HepG2 (cell line): ENCODE results near the gene ATF7IP. TPM values are rescaled to one million over a fixed set of nuclear protein-coding genes. Genes with fewer than 3 reads are reported as not detected.

Experiments used
- ATAC-seq: fragments of 200-7000 bp; cut with Tn5 transposase; 3 replicates; pipeline ENCODE4 v1.9.1; 2020; ENCODE audit warnings: mild to moderate bottlenecking, moderate library complexity
- BruUV-seq: library from RNA; stranded (reverse); fragments of 400-500 nt; replicated peaks from 2 replicates; lab custom pipeline; 2021; lab: Mats Ljungman, UMichigan
- CTCF ChIA-PET: fragments of 300-600 bp; formaldehyde crosslinking; extraction: SDS; loops from one replicate; lab custom pipeline; 2021; ENCODE audit warnings: low total read pairs, inconsistent platforms, low intra/inter-chr PET ratio; lab: Yijun Ruan, JAX
- POLR2A ChIA-PET: fragments of 350-600 bp; sonication (Branson Sonifier 250); formaldehyde crosslinking; loops from one replicate; lab custom pipeline; 2020; ENCODE audit warnings: antibody characterized with exemption, inconsistent platforms; lab: Yijun Ruan, JAX
- DNase-seq: peaks from one replicate; pipeline ENCODE4 v3.0.0-alpha.2; 2015; ENCODE audit warnings: low spot score
- FAIRE-seq: peaks from 3 replicates; lab custom pipeline; 2011; peaks lifted over from hg19 to GRCh38; lab: Jason Lieb, UNC
- H2AFZ ChIP-seq: one replicate; pipeline ENCODE4 v1.6.1; 2011; ENCODE audit warnings: low read length, inconsistent platforms
- H3K27ac ChIP-seq: fragments of 300-600 bp; 3 replicates; pipeline ENCODE4 v1.8.0; 2011; ENCODE audit warnings: mixed run types, mild to moderate bottlenecking, mixed read lengths, low read length, inconsistent platforms; ENCODE audit not compliant: insufficient read depth; ENCODE audit errors: extremely low read length
- H3K27me3 ChIP-seq, 2 experiments: fragments of 200-600 bp in 1 of 2; 2 replicates in 1 of 2; 3 replicates in 1 of 2; pipeline versions ENCODE4 v1.6.0 to v1.8.0; 2011; ENCODE audit warnings: low read length in 2 of 2, mild to moderate bottlenecking in 2 of 2, moderate library complexity in 2 of 2, inconsistent platforms in 1 of 2; ENCODE audit not compliant: insufficient read depth in 2 of 2, control insufficient read depth in 1 of 2
- H3K36me3 ChIP-seq, 2 experiments: fragments of 200-600 bp in 1 of 2; replicated peaks in 1 of 2; 2 replicates in 1 of 2; 3 replicates in 1 of 2; pipeline versions ENCODE4 v1.5.1 to v1.8.0; 2011; ENCODE audit warnings: low read length in 2 of 2, inconsistent platforms in 1 of 2; ENCODE audit not compliant: insufficient read depth in 2 of 2, control insufficient read depth in 1 of 2
- H3K4me1 ChIP-seq: 2 replicates; pipeline ENCODE4 v1.5.1; 2012; ENCODE audit warnings: low read length, inconsistent platforms; ENCODE audit not compliant: insufficient read depth
- H3K4me2 ChIP-seq: 2 replicates; pipeline ENCODE4 v1.6.0; 2011; ENCODE audit warnings: low read depth, low read length, inconsistent platforms
- H3K4me3 ChIP-seq, 3 experiments: fragments of 200-600 bp in 1 of 3; sonication (generic), shearing (Covaris generic) in 1 of 3; replicated peaks in 1 of 3; 2 replicates each; pipeline ENCODE4 v1.5.1; 2011 to 2016; ENCODE audit warnings: low read length in 3 of 3, inconsistent platforms in 2 of 3, low read depth in 2 of 3, mild to moderate bottlenecking in 2 of 3, control low read depth in 1 of 3, mixed read lengths in 1 of 3; ENCODE audit not compliant: insufficient read depth in 1 of 3
- H3K79me2 ChIP-seq: one replicate; pipeline ENCODE4 v1.6.1; 2011; ENCODE audit warnings: low read length, inconsistent platforms; ENCODE audit not compliant: insufficient read depth
- H3K9ac ChIP-seq: 2 replicates; pipeline ENCODE4 v1.6.0; 2011; ENCODE audit warnings: mild to moderate bottlenecking, low read depth, low read length, inconsistent platforms; ENCODE audit not compliant: insufficient read depth
- H3K9me3 ChIP-seq: 2 replicates; pipeline ENCODE4 v1.5.1; 2012; ENCODE audit warnings: mild to moderate bottlenecking, low read length
- H4K20me1 ChIP-seq: 2 replicates; pipeline ENCODE4 v1.6.0; 2011; ENCODE audit warnings: inconsistent platforms, mild to moderate bottlenecking, low read length, moderate library complexity; ENCODE audit not compliant: insufficient read depth
- BHLHE40 ChIP-seq: IDR thresholded peaks from 2 replicates; pipeline ENCODE4 v1.6.1; 2011; ENCODE audit warnings: low read length, improper control_type of control experiment
- CAMTA2 ChIP-seq: sonication (generic); formaldehyde crosslinking; IDR thresholded peaks from 2 replicates; pipeline ENCODE4 v1.4.0; 2020; ENCODE audit warnings: mild to moderate bottlenecking, missing genetic modification reagents, borderline replicate concordance
- DNMT3B ChIP-seq: conservative IDR thresholded peaks from 2 replicates; pipeline ENCODE4 v1.6.1; 2016; ENCODE audit warnings: missing biosample characterization, control low read depth
- GMEB1 ChIP-seq: sonication (generic); formaldehyde crosslinking; IDR thresholded peaks from 2 replicates; pipeline ENCODE4 v1.5.1; 2020; ENCODE audit warnings: missing genetic modification reagents, mild to moderate bottlenecking, borderline replicate concordance
- HNRNPK ChIP-seq: fragments of 200-400 bp; formaldehyde crosslinking; IDR thresholded peaks from 2 replicates; pipeline ENCODE4 v1.6.1; 2018; ENCODE audit warnings: low read length, low read depth, moderate library complexity, mild to moderate bottlenecking; ENCODE audit not compliant: poor library complexity, severe bottlenecking
- HOXA5 ChIP-seq: sonication (generic); formaldehyde crosslinking; IDR thresholded peaks from 2 replicates; pipeline ENCODE4 v1.4.0; 2020; ENCODE audit warnings: missing genetic modification reagents
- KMT2A ChIP-seq: sonication (generic); formaldehyde crosslinking; IDR thresholded peaks from 2 replicates; pipeline ENCODE4 v1.4.0; 2020; ENCODE audit warnings: missing genetic modification reagents
- MTERF4 ChIP-seq: sonication (generic); formaldehyde crosslinking; IDR thresholded peaks from 2 replicates; pipeline ENCODE4 v1.8.0; 2023; ENCODE audit warnings: mild to moderate bottlenecking, missing genetic modification reagents
- PPARG ChIP-seq: conservative IDR thresholded peaks from 2 replicates; pipeline ENCODE4 v1.6.1; 2016; ENCODE audit warnings: missing biosample characterization, missing genetic modification reagents
- REL ChIP-seq: sonication (generic); formaldehyde crosslinking; conservative IDR thresholded peaks from 2 replicates; pipeline ENCODE4 v1.8.0; 2022; ENCODE audit warnings: mild to moderate bottlenecking, missing genetic modification reagents, moderate library complexity
- TARDBP ChIP-seq: sonication (generic); formaldehyde crosslinking; IDR thresholded peaks from 2 replicates; pipeline ENCODE4 v1.8.0; 2022; ENCODE audit warnings: mild to moderate bottlenecking, missing genetic modification reagents
- TOE1 ChIP-seq: sonication (generic); formaldehyde crosslinking; IDR thresholded peaks from 2 replicates; pipeline ENCODE4 v1.4.0; 2020; ENCODE audit warnings: mild to moderate bottlenecking, missing genetic modification reagents
- ZNF280B ChIP-seq: sonication (generic); formaldehyde crosslinking; IDR thresholded peaks from 2 replicates; pipeline ENCODE4 v1.5.0; 2020; ENCODE audit warnings: missing genetic modification reagents, mild to moderate bottlenecking, borderline replicate concordance
- ZNF44 ChIP-seq: sonication (generic); formaldehyde crosslinking; IDR thresholded peaks from 2 replicates; pipeline ENCODE4 v1.5.1; 2020; ENCODE audit warnings: mild to moderate bottlenecking, missing genetic modification reagents
- ZNF563 ChIP-seq: sonication (generic); formaldehyde crosslinking; IDR thresholded peaks from 2 replicates; pipeline ENCODE4 v1.8.0; 2022; ENCODE audit warnings: mild to moderate bottlenecking, moderate library complexity, missing genetic modification reagents
- ZNF574 ChIP-seq: sonication (generic); formaldehyde crosslinking; IDR thresholded peaks from 2 replicates; pipeline ENCODE4 v1.4.0; 2020; ENCODE audit warnings: missing genetic modification reagents
- ZNF614 ChIP-seq: IDR thresholded peaks from 2 replicates; pipeline ENCODE4 v1.6.1; 2018; ENCODE audit warnings: missing biosample characterization, missing genetic modification reagents, inconsistent platforms, borderline replicate concordance
- ZNF782 ChIP-seq: sonication (generic); formaldehyde crosslinking; IDR thresholded peaks from 2 replicates; pipeline ENCODE4 v1.4.0; 2020; ENCODE audit warnings: missing genetic modification reagents, mild to moderate bottlenecking, borderline replicate concordance
- ZNF841 ChIP-seq: sonication (generic); formaldehyde crosslinking; IDR thresholded peaks from 2 replicates; pipeline ENCODE4 v1.8.1; 2023; ENCODE audit warnings: missing genetic modification reagents, borderline replicate concordance
- WGBS: methylation state at CpG from one replicate; pipeline ENCODE4 v1.1.6; 2017; ENCODE audit warnings: low lambda C conversion rate; 5-methylcytosine and 5-hydroxymethylcytosine counted together
- in situ Hi-C: cut with HindIII; loops from 2 replicates; pipeline ENCODE4 v1.10.0; 2017; ENCODE audit warnings: low pct_unique_long_range_greater_than_20kb; ENCODE audit not compliant: extremely low pct_ligation_motif_present
- intact Hi-C: fragments of 100-400 bp; cut with micrococcal nuclease; formaldehyde crosslinking; loops from one replicate; pipeline ENCODE4 v1.10.0; 2022; ENCODE audit not compliant: unreplicated experiment
- polyA plus RNA-seq, 8 experiments: library from polyadenylated mRNA; depleted of rRNA in 3 of 8; stranded (reverse) in 7 of 8; unstranded in 1 of 8; fragments of >200 nt; fragmentation: Illumina TruSeq in 4 of 8; extraction: Trizol in 4 of 8; gene quantifications; 2 replicates each; pipeline versions ENCODE4 v1.2.1 to v1.2.3, GENCODE V29; 2011 to 2016; ENCODE audit warnings: low read depth in 4 of 8, missing spikeins in 1 of 8, mixed read lengths in 1 of 8; ENCODE audit not compliant: insufficient read depth in 1 of 8
- total RNA-seq, 5 experiments: library from RNA; depleted of rRNA; stranded (reverse); fragments of >200 nt; fragmentation: Illumina TruSeq; extraction: Trizol; gene quantifications; 2 replicates each; pipeline ENCODE4 v1.2.3, GENCODE V29; 2016; ENCODE audit warnings: low read depth in 1 of 5

The ATF7IP gene
- total and polyA plus RNA-seq, 2 of the 13 experiments (the other 11 are each of a cell fraction or from before 2014, with no cell fraction given), result 1.8 to 11.8 TPM

- Histone ChIP-seq H3K36me3 (no peaks in the 10 kb centered on the region), H3K4me2 (no peak overlapping the region), H4K20me1 (no peaks in the 10 kb centered on the region), H3K9ac (no peak overlapping the region), H3K4me1 (no peaks in the 10 kb centered on the region), H2AFZ (no peak overlapping the region), H3K79me2 (no peaks in the 10 kb centered on the region), H3K4me3 (no peak overlapping the region), H3K27me3 (peaks cover 0 to 2% of the 10 kb centered on the region in 2 experiments; a peak in 2 of 5 replicates), H3K9me3 (no peaks in the 10 kb centered on the region), H3K27ac (no peak overlapping the region)
- ATAC-seq, result no peak
- 33% methylated on average over 4 of the region's 4 CpGs for WGBS
- in situ Hi-C loops (no loop called here), intact Hi-C loops (no loop called here)
- no peak for DNase-seq
- POLR2A ChIA-PET, result no interaction called here
- CTCF ChIA-PET, result no interaction called here
- BruUV-seq, result no TSS peak
- no peak for FAIRE-seq
- TF ChIP-seq DNMT3B (no peak), KMT2A (CRISPR knock-in tag) (no peak), ZNF574 (CRISPR knock-in tag) (no peak), BHLHE40 (no peak), PPARG (no peak), MTERF4 (no peak), HNRNPK (no peak), ZNF44 (CRISPR knock-in tag) (no peak), ZNF782 (CRISPR knock-in tag) (no peak), ZNF280B (CRISPR knock-in tag) (no peak), HOXA5 (CRISPR knock-in tag) (no peak), CAMTA2 (CRISPR knock-in tag) (no peak), GMEB1 (CRISPR knock-in tag) (no peak), REL (no peak), ZNF841 (CRISPR knock-in tag) (no peak), ZNF563 (CRISPR knock-in tag) (no peak), TARDBP (CRISPR knock-in tag) (no peak), ZNF614 (CRISPR knock-in tag) (no peak), TOE1 (no peak)
These were observed 182.1 kb downstream of the ATF7IP start for GRCh38 chr12:14547571-14547970.
